Measurements from ENCODE around the gene ARHGAP35.
"Not testable (repeated sequence)": the region's sequence is repeated elsewhere in the genome, so short reads cannot be mapped to it uniquely, and the experiment has no call there.

Gene ARHGAP35

GRCh38 chr19:46872967-46873366 is 12.2 kb downstream of the ARHGAP35 start:
- no peak for DNase-seq

GRCh38 chr19:46875234-46875633 is 14.4 kb downstream of the ARHGAP35 start:
- no peak for DNase-seq

GRCh38 chr19:46875657-46876056 is 14.9 kb downstream of the ARHGAP35 start:
- no peak for DNase-seq

GRCh38 chr19:46878613-46879375 is 18.0 kb downstream of the ARHGAP35 start:
- DNase-seq = no peak

- no peak for DNase-seq
Measured at GRCh38 chr19:46880431-46880830, 19.6 kb downstream of the ARHGAP35 start.

- DNase-seq = no peak
Measured at GRCh38 chr19:46881092-46881491, 20.3 kb downstream of the ARHGAP35 start.

GRCh38 chr19:46882034-46882433 is 21.2 kb downstream of the ARHGAP35 start:
- DNase-seq = no peak

- not testable (repeated sequence) for DNase-seq
Measured at GRCh38 chr19:46882751-46883150, 22.0 kb downstream of the ARHGAP35 start.

- DNase-seq = no peak
Measured at GRCh38 chr19:46885411-46885810, 24.6 kb downstream of the ARHGAP35 start.

GRCh38 chr19:46886546-46887239 is 25.9 kb downstream of the ARHGAP35 start:
- DNase-seq = no peak

GRCh38 chr19:46887240-46887782 is 26.5 kb downstream of the ARHGAP35 start:
- no peak for DNase-seq

GRCh38 chr19:46890423-46891170 is 29.8 kb downstream of the ARHGAP35 start:
- no peak for DNase-seq

- no peak for DNase-seq
Measured at GRCh38 chr19:46892252-46893179, 31.7 kb downstream of the ARHGAP35 start.

GRCh38 chr19:46896076-46896794 is 35.4 kb downstream of the ARHGAP35 start:
- peak; percentile 55 for DNase-seq

- peak; percentile 45 for DNase-seq
Measured at GRCh38 chr19:46898731-46899130, 37.9 kb downstream of the ARHGAP35 start.

- DNase-seq = no peak
Measured at GRCh38 chr19:46900341-46900740, 39.5 kb downstream of the ARHGAP35 start.

- DNase-seq = no peak
Measured at GRCh38 chr19:46901701-46902401, 41.1 kb downstream of the ARHGAP35 start.

- DNase-seq = no peak
Measured at GRCh38 chr19:46902402-46902766, 41.6 kb downstream of the ARHGAP35 start.

- no peak for DNase-seq
Measured at GRCh38 chr19:46903458-46903857, 42.7 kb downstream of the ARHGAP35 start.

- DNase-seq = peak; percentile 52
Measured at GRCh38 chr19:46904114-46905060, 43.6 kb downstream of the ARHGAP35 start.
